HG02571 (cell line): ENCODE measurements around the gene CLEC20A.

Experiments used
- ATAC-seq: cut with Tn5 transposase; IDR thresholded peaks from one replicate; pipeline ENCODE4 v1.9.1; 2021; ENCODE audit warnings: mild to moderate bottlenecking, moderate library complexity; ENCODE audit not compliant: unreplicated experiment

Gene CLEC20A

GRCh38 chr1:178496410-178497135 lies at the start of gene CLEC20A:
TSS of gene CLEC20A (minus strand) at chr1:178496964. CDS start at chr1:178496939, 25 bp downstream.
- no peak for ATAC-seq

GRCh38 chr1:178544531-178544930 lies 47.8 kb upstream of the CLEC20A start:
- no peak for ATAC-seq

GRCh38 chr1:178543290-178543607 lies 46.5 kb upstream of the CLEC20A start:
- ATAC-seq, result peak; percentile 37

DNA sequence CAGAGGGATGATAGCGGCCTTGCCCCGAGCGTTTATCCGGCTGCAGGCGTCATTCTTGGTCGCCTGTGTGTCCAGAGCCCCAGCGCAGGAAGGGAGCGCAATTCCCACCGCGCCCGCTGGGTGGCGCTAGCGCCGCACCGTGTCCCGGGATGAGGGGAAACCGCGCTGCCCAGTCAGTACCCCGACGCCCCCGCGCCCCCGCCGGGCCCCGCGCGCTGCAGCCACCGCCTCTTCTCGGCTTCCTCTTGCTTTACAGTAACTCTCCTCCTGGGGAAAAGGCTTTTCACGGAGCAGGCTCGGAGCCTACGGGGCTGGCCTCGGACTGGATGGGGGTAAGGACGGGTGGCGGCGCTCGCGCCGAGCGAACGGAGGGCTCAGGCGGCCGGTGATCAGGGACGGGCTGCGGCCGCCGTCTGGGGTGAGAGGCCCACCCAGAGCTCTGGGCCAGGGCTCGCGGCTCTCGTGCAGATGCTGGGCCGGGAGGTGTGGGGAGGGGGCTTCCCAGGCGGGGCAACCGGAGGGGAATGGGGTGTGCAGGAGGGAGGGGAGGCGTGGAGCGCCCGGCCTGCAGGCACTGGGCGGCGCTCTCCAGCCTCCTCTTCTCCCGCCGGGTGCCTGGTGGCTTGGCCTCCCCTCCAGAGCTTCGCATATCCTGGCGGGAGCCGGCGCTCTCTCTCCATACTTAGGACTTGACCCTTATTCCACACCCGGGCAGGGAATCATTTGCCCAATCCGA lies 46.0 kb upstream of the CLEC20A start:
- peak; percentile 73 for ATAC-seq

GRCh38 chr1:178541829-178542553 lies 45.2 kb upstream of the CLEC20A start:
- ATAC-seq, result peak; percentile 46

GRCh38 chr1:178541379-178541778 lies 44.6 kb upstream of the CLEC20A start:
- ATAC-seq, result no peak

GRCh38 chr1:178540646-178541045 lies 43.9 kb upstream of the CLEC20A start:
- ATAC-seq, result no peak

DNA sequence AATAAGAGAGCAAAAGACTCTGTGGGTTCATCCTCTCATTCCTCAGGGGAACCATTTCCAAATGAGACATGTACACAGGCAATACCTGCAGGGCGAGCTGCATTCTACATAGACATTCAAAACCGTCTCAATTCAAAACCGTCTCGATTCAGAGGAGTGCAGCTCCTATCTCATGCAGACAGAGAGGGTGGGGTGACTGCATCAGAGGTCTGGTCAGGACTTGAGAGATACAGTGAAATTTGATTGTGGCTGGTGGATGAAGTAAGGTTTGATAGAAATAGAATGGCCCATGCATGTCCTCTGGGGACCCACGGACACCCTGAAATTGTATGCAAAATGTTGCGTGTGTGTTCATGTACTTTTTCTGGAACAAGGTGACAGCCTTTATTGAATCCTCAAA lies 43.4 kb upstream of the CLEC20A start:
- ATAC-seq, result no peak

DNA sequence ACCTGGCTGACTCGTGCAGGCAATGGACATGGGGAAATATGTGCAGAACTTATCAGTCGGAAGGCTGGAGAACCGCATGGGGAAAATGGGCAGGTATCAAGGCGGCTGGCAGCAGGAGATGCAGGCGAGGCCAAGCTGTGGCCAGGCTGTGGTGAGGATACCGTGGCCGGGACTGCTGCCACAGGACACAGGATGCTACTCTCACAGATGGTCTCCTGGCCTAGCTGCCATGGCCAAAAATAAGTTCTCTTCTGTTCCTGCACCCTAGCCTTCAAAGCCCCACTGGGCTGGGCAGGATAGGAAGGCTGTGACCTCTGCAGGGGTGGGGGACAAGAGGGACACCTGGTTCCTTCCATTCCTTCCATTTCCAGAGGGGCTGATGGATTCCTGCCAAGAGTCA lies 42.5 kb upstream of the CLEC20A start:
- no peak for ATAC-seq

- no peak for ATAC-seq
Measured at GRCh38 chr1:178538192-178538916, 41.6 kb upstream of the CLEC20A start.

DNA sequence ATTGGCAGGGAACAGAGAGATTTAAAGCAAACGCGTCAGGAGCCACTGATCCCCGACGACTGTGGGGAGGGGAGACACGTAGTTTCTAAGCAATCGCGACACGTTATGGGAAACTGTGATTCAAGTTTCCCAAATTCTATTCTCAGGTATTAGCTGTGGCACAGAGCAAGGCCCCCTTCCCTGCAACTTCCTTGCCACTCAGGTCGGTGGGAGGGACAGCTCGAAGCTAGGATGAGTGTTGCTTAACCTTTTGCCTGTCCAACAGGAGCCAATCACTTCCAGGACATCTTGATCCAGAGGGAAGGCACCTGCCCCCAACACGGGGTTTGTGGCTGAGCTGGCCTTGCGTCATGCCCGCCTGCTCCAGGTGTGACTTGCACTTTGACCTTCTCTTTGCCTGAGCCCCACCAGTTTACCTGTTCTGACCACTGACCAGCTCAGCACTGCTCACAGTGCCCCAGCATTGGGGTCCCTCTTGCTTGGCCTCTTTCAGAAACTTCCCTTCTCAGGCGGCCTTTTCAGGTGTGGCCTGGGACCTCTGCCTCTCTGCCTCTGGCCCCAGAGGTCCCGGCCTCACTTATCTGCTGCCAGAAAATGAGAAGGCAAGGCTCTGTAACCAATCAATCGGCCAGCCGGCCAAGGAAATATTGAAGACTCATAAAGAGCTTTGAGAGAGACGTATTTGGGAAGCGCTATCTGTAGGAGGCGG lies 40.8 kb upstream of the CLEC20A start:
- no peak for ATAC-seq

- ATAC-seq, result no peak
Measured at GRCh38 chr1:178536844-178537371, 40.1 kb upstream of the CLEC20A start.

DNA sequence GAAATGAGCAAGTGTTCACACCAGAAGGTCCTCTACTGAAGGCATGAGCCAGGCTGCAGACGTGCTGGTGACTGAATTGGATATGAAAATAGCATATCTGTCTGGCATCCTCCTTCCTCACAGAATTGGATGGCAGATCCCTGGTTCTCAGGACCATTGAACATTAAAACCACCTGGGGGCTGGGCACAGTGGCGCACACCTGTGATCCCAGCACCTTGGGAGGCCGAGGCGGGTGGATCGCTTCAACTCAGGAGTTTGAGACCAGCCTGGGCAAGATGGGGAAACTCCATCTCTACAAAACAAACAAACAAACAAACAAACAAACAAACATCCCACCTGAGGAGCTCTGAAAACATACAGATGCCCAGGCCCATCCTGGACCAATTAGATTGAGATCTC lies 39.6 kb upstream of the CLEC20A start:
- ATAC-seq, result no peak

DNA sequence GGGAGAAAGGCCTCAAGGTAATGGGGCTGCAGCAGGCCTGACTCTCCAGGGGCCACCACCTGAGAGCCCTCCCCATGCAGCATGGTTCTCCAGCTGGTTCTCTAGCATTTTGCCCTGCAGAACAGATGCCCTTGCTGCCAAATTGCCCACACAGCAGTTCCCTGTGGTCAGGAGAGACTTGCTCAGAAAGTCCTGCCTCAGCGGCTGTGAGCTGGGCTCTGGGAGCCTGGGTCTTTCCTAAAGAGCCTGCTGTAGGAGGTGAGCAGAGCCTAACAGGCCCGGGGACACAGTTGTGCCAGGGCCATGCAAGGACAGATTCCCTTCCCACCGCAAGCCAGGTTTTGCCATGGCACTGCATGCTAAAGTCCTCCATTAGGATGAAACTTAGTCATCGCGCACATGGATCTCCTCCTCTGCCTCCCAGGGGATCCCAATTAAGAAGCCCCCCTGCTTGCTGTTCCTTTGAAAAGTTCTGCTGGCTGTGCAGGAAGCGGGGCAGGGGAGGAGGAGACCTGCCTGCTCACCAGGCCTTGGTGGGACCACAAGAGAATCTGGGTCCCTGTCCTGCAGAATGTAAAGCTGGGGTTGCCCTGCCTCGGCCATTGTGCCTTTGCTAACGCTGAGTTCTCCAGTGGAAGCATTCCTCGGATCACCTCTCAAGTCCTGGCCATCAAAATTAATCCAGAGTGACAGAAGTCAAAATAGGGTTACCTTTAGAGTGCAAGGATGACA lies 37.5 kb upstream of the CLEC20A start:
- ATAC-seq, result no peak

GRCh38 chr1:178533121-178533946 lies 36.6 kb upstream of the CLEC20A start:
- ATAC-seq, result no peak

GRCh38 chr1:178532392-178532791 lies 35.6 kb upstream of the CLEC20A start:
- peak; percentile 72 for ATAC-seq

DNA sequence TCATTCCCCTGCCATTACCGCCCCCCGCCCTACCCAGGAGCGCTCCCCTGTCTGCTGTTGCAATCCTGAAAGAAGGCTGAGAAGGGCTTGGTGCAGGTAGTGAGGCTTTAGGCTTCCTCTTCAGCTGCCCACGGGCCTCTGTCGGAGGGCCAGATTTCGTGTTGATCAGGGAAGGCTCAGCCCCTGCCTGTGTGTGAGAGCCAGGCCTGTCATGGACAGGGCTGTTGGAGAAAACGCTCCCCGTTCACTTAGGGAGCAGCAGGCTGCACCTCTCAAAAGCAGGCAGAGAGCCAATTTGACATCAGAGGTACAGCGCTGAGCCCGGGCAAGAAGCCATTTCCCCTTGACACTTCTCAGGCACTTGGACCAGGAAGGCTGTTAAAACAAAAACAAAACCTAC lies 35.1 kb upstream of the CLEC20A start:
- ATAC-seq, result peak; percentile 25

DNA sequence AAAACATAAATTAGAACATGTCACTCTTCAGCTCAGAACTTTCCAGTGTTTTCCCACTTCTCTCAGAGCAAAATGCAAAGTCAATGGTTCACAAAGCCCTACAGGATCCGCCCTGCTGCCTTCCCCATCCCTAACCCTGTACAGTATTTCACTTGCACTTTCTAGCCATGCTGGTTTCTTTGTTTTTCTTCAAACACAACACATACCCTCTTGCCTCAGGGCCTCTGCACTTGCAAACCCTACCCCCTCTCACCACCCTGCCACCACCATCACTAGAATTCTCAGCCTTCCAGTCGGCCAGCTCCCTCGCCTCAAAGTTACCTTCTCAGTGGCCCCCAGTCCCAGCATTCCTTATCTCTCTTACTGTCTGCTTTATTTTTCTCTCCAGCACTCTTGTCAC lies 33.7 kb upstream of the CLEC20A start:
- no peak for ATAC-seq

GRCh38 chr1:178530037-178530402 lies 33.3 kb upstream of the CLEC20A start:
- ATAC-seq, result no peak
